ENCODE results near the gene TTL. TPM values are rescaled to one million over a fixed set of nuclear protein-coding genes. Genes with fewer than 3 reads are reported as not detected.
A peak's percentile ranks its signal among the peaks of the same experiment; 100 is the strongest.

Gene TTL
- polyA plus RNA-seq, 1 of the 3 experiments (the other 2 are of a cell fraction): 15.4 TPM

DNA sequence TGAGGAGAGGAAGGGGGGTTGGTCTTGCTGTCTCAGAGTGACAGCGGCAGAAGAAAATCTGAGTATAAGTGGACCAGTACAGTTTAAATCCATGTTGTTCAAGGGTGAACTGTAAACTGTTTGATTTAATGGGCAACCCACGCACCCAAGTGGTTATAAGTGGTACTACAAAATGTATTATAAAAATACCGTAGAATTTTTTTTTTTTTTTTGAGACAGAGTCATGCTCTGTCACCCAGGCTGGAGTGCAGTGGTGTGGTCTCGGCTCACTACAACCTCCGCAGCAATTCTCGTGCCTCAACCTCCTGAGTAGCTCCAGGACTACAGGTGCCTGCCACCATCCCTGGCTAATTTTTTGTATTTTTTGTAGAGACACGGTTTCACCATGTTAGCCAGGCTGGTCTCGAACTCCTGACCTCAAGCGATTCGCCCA lies 100.4 kb downstream of the TTL start:
- ChIA-PET POLR2A (no interaction called here), CTCF (interaction anchor here (0.6 to 2.3 kb wide), 14 partner anchors 9 to 563 kb away, joined by 3 to 21 read pairs (median 4); no protein-coding TSS in a partner anchor)
- Histone ChIP-seq H3K9ac (no peak overlapping the region), H3F3A (replicated peaks; ENCODE audit: insufficient read depth) (peaks cover 35% of the 10 kb centered on the region), H3K9me3 (no peaks in the 10 kb centered on the region), H3K79me2 (ENCODE audit: insufficient read depth) (peaks cover 11% of the 10 kb centered on the region), H3K4me2 (0 out of 2 replicates have a peak overlapping the region, but pooled peaks have one; percentile 89), H3K9me2 (no peaks in the 10 kb centered on the region), H3K4me3 (ENCODE audit: low read depth in 2 of 2, low read length in 1 of 2) (no peak overlapping the region), H3K36me3 (replicated peaks in 1 of 2; ENCODE audit: control insufficient read depth in 1 of 2, insufficient read depth in 2 of 2, low read length in 1 of 2) (peaks cover 6 to 12% of the 10 kb centered on the region in 2 experiments), H3K4me1 (ENCODE audit: control insufficient read depth in 1 of 2, insufficient read depth in 2 of 2, low read depth in 1 of 2, low read length in 1 of 2) (peaks cover 12 to 28% of the 10 kb centered on the region in 2 experiments; a peak in 3 of 4 replicates), H3K27ac (ENCODE audit: low read depth in 2 of 2, low read length in 1 of 2) (peak overlapping the region in 1 of 2 experiments; percentile 97; a peak in 1 of 4 replicates), H2AFZ (ENCODE audit: low read depth) (no peak overlapping the region), H3K27me3 (ENCODE audit: insufficient read depth) (no peaks in the 10 kb centered on the region), H4K20me1 (ENCODE audit: insufficient read depth) (no peaks in the 10 kb centered on the region)
- TF ChIP-seq SIN3A (IDR thresholded peaks at IDR 0.05; ENCODE audit: borderline replicate concordance, low read depth, low read length): no peak
- TF ChIP-seq RXRA (IDR thresholded peaks at IDR 0.05; ENCODE audit: borderline replicate concordance, low read depth): no peak
- TF ChIP-seq FOXJ3 (CRISPR knock-in tag; IDR thresholded peaks at IDR 0.05): no peak
- no peak for TF ChIP-seq FOSL2 (IDR thresholded peaks at IDR 0.05; ENCODE audit: borderline replicate concordance, low read depth)
- TF ChIP-seq TCF12 (IDR thresholded peaks at IDR 0.05): no peak
- no peak for TF ChIP-seq ELF1 (IDR thresholded peaks at IDR 0.05)
- TF ChIP-seq CHD2 (IDR thresholded peaks at IDR 0.05; ENCODE audit: low read length, partially characterized antibody): peak; percentile 27
- TF ChIP-seq MXI1 (IDR thresholded peaks at IDR 0.05; ENCODE audit: low read depth, low read length): 0 out of 2 replicates have a peak, but pooled peaks have one; percentile 31
- TF ChIP-seq, protein P1, sequence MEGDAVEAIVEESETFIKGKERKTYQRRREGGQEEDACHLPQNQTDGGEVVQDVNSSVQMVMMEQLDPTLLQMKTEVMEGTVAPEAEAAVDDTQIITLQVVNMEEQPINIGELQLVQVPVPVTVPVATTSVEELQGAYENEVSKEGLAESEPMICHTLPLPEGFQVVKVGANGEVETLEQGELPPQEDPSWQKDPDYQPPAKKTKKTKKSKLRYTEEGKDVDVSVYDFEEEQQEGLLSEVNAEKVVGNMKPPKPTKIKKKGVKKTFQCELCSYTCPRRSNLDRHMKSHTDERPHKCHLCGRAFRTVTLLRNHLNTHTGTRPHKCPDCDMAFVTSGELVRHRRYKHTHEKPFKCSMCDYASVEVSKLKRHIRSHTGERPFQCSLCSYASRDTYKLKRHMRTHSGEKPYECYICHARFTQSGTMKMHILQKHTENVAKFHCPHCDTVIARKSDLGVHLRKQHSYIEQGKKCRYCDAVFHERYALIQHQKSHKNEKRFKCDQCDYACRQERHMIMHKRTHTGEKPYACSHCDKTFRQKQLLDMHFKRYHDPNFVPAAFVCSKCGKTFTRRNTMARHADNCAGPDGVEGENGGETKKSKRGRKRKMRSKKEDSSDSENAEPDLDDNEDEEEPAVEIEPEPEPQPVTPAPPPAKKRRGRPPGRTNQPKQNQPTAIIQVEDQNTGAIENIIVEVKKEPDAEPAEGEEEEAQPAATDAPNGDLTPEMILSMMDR (IDR thresholded peaks at IDR 0.05): peak; percentile 67
- TF ChIP-seq POLR2AphosphoS5 (IDR thresholded peaks at IDR 0.05; ENCODE audit: low read depth, low read length): no peak
- peak; percentile 67 for TF ChIP-seq RAD21 (IDR thresholded peaks at IDR 0.05; ENCODE audit: low read length)
- 42% methylated on average over 10 of the region's 10 CpGs for WGBS (ENCODE audit: low lambda C conversion rate)
- peak; percentile 34 for DNase-seq

DNA sequence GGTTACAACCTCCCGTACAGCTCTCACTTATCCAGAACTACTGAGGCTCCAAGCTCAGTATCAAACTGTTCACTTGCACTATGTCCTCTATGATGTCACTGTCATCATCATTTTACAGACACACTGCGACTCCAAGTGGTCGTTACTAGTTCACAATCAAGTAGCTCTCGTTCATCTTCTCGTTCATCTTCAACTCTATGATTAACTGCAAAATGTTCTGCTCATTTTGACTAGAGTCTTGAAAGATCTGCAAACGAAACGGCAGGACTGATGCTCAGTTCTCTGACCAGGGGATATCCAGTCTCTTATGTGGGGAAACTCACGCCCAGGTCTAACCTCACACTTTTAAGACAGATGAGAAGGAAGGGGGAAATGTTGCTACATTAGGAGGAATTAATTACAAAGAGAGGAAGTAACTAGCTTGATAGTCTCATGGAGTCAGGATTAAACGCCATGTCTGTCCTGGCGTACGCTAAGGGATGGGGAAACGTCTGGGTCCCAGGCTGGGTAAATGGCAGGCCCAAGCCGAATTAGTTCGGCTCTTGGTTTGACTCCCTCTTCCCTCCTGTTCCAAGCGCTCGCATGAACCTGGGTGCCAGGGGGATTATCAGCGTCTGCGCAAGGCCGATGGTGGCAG lies 101.7 kb downstream of the TTL start:
- ChIA-PET POLR2A (interaction anchor here (1.1 to 1.2 kb wide), 2 partner anchors 103 to 328 kb away, joined by 5 to 6 read pairs; partner anchors contain the start of gene ZC3H8), CTCF (interaction anchor here (0.6 to 3.7 kb wide), 21 partner anchors 10 to 565 kb away, joined by 3 to 28 read pairs (median 5); partner anchors contain the start of gene ZC3H8)
- peaks cover 6 to 16% of the 10 kb centered on the region in 2 experiments for H3K36me3 ChIP-seq (replicated peaks in 1 of 2; ENCODE audit: control insufficient read depth in 1 of 2, insufficient read depth in 2 of 2, low read length in 1 of 2)
- H2AFZ ChIP-seq (ENCODE audit: low read depth): peak overlapping the region; percentile 93
- peak overlapping the region; percentile 78 to 83 for H3K4me3 ChIP-seq (ENCODE audit: low read depth in 2 of 2, low read length in 1 of 2)
- peak; percentile 22 for DNase-seq
- peak overlapping the region; percentile 90 for H3K9ac ChIP-seq
- peak overlapping the region; percentile 89 for H3K4me2 ChIP-seq
- peaks cover 12 to 30% of the 10 kb centered on the region in 2 experiments; a peak in 3 of 4 replicates for H3K4me1 ChIP-seq (ENCODE audit: control insufficient read depth in 1 of 2, insufficient read depth in 2 of 2, low read depth in 1 of 2, low read length in 1 of 2)
- peaks cover 29% of the 10 kb centered on the region for H3F3A ChIP-seq (replicated peaks; ENCODE audit: insufficient read depth)
- no peaks in the 10 kb centered on the region for H3K9me3 ChIP-seq
- H3K9me2 ChIP-seq: no peaks in the 10 kb centered on the region
- peaks cover 11% of the 10 kb centered on the region for H3K79me2 ChIP-seq (ENCODE audit: insufficient read depth)
- 7% methylated on average over 19 of the region's 19 CpGs for WGBS (ENCODE audit: low lambda C conversion rate)
- no peaks in the 10 kb centered on the region for H3K27me3 ChIP-seq (ENCODE audit: insufficient read depth)
- no peaks in the 10 kb centered on the region for H4K20me1 ChIP-seq (ENCODE audit: insufficient read depth)
- H3K27ac ChIP-seq (ENCODE audit: low read depth in 2 of 2, low read length in 1 of 2): peak overlapping the region; percentile 97 to 98
- TF ChIP-seq, protein P1 (IDR thresholded peaks at IDR 0.05): peak; percentile 35
- TF ChIP-seq, protein P2, sequence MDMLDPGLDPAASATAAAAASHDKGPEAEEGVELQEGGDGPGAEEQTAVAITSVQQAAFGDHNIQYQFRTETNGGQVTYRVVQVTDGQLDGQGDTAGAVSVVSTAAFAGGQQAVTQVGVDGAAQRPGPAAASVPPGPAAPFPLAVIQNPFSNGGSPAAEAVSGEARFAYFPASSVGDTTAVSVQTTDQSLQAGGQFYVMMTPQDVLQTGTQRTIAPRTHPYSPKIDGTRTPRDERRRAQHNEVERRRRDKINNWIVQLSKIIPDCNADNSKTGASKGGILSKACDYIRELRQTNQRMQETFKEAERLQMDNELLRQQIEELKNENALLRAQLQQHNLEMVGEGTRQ (IDR thresholded peaks at IDR 0.05; ENCODE audit: borderline replicate concordance, low read depth, low read length): no peak
- TF ChIP-seq, protein P3, sequence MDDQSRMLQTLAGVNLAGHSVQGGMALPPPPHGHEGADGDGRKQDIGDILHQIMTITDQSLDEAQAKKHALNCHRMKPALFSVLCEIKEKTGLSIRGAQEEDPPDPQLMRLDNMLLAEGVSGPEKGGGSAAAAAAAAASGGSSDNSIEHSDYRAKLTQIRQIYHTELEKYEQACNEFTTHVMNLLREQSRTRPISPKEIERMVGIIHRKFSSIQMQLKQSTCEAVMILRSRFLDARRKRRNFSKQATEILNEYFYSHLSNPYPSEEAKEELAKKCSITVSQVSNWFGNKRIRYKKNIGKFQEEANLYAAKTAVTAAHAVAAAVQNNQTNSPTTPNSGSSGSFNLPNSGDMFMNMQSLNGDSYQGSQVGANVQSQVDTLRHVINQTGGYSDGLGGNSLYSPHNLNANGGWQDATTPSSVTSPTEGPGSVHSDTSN (IDR thresholded peaks at IDR 0.05): no peak
- TF ChIP-seq EP300 (IDR thresholded peaks at IDR 0.05; ENCODE audit: borderline replicate concordance in 1 of 2, low read depth in 1 of 2, low read length in 1 of 2): no peak
- no peak for TF ChIP-seq FOSL2 (IDR thresholded peaks at IDR 0.05; ENCODE audit: borderline replicate concordance, low read depth)
- TF ChIP-seq JUND (IDR thresholded peaks at IDR 0.05): no peak
- TF ChIP-seq RAD21 (IDR thresholded peaks at IDR 0.05; ENCODE audit: low read length): peak; percentile 58
- TF ChIP-seq RCOR1 (IDR thresholded peaks at IDR 0.05; ENCODE audit: low read length): no peak
- TF ChIP-seq, protein P4, sequence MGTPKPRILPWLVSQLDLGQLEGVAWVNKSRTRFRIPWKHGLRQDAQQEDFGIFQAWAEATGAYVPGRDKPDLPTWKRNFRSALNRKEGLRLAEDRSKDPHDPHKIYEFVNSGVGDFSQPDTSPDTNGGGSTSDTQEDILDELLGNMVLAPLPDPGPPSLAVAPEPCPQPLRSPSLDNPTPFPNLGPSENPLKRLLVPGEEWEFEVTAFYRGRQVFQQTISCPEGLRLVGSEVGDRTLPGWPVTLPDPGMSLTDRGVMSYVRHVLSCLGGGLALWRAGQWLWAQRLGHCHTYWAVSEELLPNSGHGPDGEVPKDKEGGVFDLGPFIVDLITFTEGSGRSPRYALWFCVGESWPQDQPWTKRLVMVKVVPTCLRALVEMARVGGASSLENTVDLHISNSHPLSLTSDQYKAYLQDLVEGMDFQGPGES (IDR thresholded peaks at IDR 0.05; ENCODE audit: low read depth, low read length): no peak
- no peak for TF ChIP-seq EZH2phosphoT487 (IDR thresholded peaks at IDR 0.05; ENCODE audit: borderline replicate concordance, low read depth)

Data from SK-N-SH (cell line).